PC-3 (cell line): ENCODE data around the gene C8B. TPM values are rescaled to one million over a fixed set of nuclear protein-coding genes. Genes with fewer than 3 reads are reported as not detected.

Experiments used
- ATAC-seq: fragments of 200-7000 bp; cut with Tn5 transposase; 2 replicates; pipeline ENCODE4 v1.9.1; 2020; ENCODE audit warnings: mild to moderate bottlenecking, moderate library complexity
- BruUV-seq: library from RNA; stranded (reverse); fragments of 400-500 nt; replicated peaks from 2 replicates; lab custom pipeline; 2021; lab: Mats Ljungman, UMichigan
- CTCF ChIA-PET: fragments of 300-600 bp; sonication (Branson Sonifier 250); formaldehyde crosslinking; loops from one replicate; lab custom pipeline; 2022; ENCODE audit warnings: antibody characterized with exemption; lab: Charles Lee
- POLR2A ChIA-PET: fragments of 300-600 bp; sonication (Branson Sonifier 250); formaldehyde crosslinking; loops from one replicate; lab custom pipeline; 2022; ENCODE audit warnings: antibody characterized with exemption; ENCODE audit not compliant: unreplicated experiment; lab: Charles Lee
- DNase-seq: peaks from one replicate; pipeline ENCODE4 v3.0.0-alpha.2; 2015
- H2AFZ ChIP-seq: fragments of 300-600 bp; sonication (generic); 2 replicates; pipeline ENCODE4 v1.6.0; 2016; ENCODE audit warnings: antibody characterized with exemption, low read length
- H3F3A ChIP-seq: fragments of 300-600 bp; sonication (generic); one replicate; pipeline ENCODE4 v1.6.0; 2017; ENCODE audit warnings: antibody characterized with exemption, low read length, control low read depth, mild to moderate bottlenecking; ENCODE audit not compliant: unreplicated experiment
- H3K27ac ChIP-seq: fragments of 300-600 bp; sonication (generic); 2 replicates; pipeline ENCODE4 v1.5.1; 2016; ENCODE audit warnings: mild to moderate bottlenecking, low read length
- H3K27me3 ChIP-seq: fragments of 300-600 bp; sonication (generic); 2 replicates; pipeline ENCODE4 v1.6.1; 2016; ENCODE audit warnings: low read length, mixed read lengths
- H3K36me3 ChIP-seq: fragments of 300-600 bp; sonication (generic); 2 replicates; pipeline ENCODE4 v1.6.1; 2016; ENCODE audit warnings: low read depth, mixed run types, low read length, mixed read lengths
- H3K4me1 ChIP-seq: fragments of 300-600 bp; sonication (generic); 2 replicates; pipeline ENCODE4 v1.5.1; 2016; ENCODE audit warnings: low read length; ENCODE audit not compliant: insufficient read depth
- H3K4me2 ChIP-seq: fragments of 300-600 bp; sonication (generic); 2 replicates; pipeline ENCODE4 v1.6.0; 2016; ENCODE audit warnings: low read length
- H3K4me3 ChIP-seq: fragments of 300-600 bp; sonication (generic); 2 replicates; pipeline ENCODE4 v1.5.1; 2016; ENCODE audit warnings: mild to moderate bottlenecking, low read length, mixed read lengths
- H3K79me2 ChIP-seq: fragments of 300-600 bp; sonication (generic); 2 replicates; pipeline ENCODE4 v1.6.1; 2017; ENCODE audit warnings: low read length, mixed read lengths
- H3K9ac ChIP-seq: fragments of 300-600 bp; sonication (generic); 2 replicates; pipeline ENCODE4 v1.6.0; 2016; ENCODE audit warnings: mild to moderate bottlenecking, low read length
- H3K9me2 ChIP-seq: fragments of 300-600 bp; sonication (generic); replicated peaks from 2 replicates; pipeline ENCODE4 v1.6.1; 2016; ENCODE audit warnings: mixed run types, low read length, mixed read lengths
- H3K9me3 ChIP-seq: fragments of 300-600 bp; sonication (generic); 2 replicates; pipeline ENCODE4 v1.6.1; 2016; ENCODE audit warnings: low read length, mixed read lengths
- H4K20me1 ChIP-seq: fragments of 300-600 bp; sonication (generic); 2 replicates; pipeline ENCODE4 v1.6.1; 2016; ENCODE audit warnings: low read length, mixed read lengths
- CTCF ChIP-seq: fragments of 300-600 bp; sonication (generic); conservative IDR thresholded peaks from 2 replicates; pipeline ENCODE4 v1.5.1; 2017; ENCODE audit warnings: antibody characterized with exemption, low read depth, mild to moderate bottlenecking, low read length
- EZH2 ChIP-seq: fragments of 300-600 bp; sonication (generic); IDR thresholded peaks from one replicate; pipeline ENCODE4 v1.6.1; 2017; ENCODE audit warnings: antibody characterized with exemption, mild to moderate bottlenecking, low read length; ENCODE audit not compliant: unreplicated experiment
- EZH2phosphoT487 ChIP-seq: fragments of 300-600 bp; sonication (generic); IDR thresholded peaks from 2 replicates; pipeline ENCODE4 v1.6.1; 2018; ENCODE audit warnings: mild to moderate bottlenecking, antibody characterized with exemption, low read length, borderline replicate concordance
- intact Hi-C: fragments of 100-400 bp; cut with micrococcal nuclease; formaldehyde crosslinking; loops from 2 replicates; pipeline ENCODE4 v1.9.0; 2023
- total RNA-seq: library from RNA; depleted of rRNA; stranded (reverse); fragments of >200 nt; gene quantifications from 2 replicates; pipeline ENCODE4 v1.2.3, GENCODE V29; 2014

The C8B gene
- total RNA-seq, 1 experiment from 2014 or later: not detected

- Histone ChIP-seq H3K27me3 (peaks cover 34% of the 10 kb centered on the region; the same call in 1 of the 2 replicates), H3K27ac (no peak overlapping the region), H3K36me3 (no peaks in the 10 kb centered on the region), H3K4me1 (no peaks in the 10 kb centered on the region), H3K79me2 (no peaks in the 10 kb centered on the region), H3F3A (no peaks in the 10 kb centered on the region), H3K9ac (no peak overlapping the region), H3K9me2 (no peaks in the 10 kb centered on the region), H4K20me1 (no peaks in the 10 kb centered on the region), H2AFZ (no peak overlapping the region), H3K4me2 (no peak overlapping the region), H3K9me3 (no peaks in the 10 kb centered on the region), H3K4me3 (no peak overlapping the region)
- intact Hi-C loops: no loop called here
- ChIA-PET POLR2A (no interaction called here), CTCF (no interaction called here)
- no TSS peak for BruUV-seq
- ATAC-seq (no peak), DNase-seq (no peak)
- no peak for TF ChIP-seq EZH2phosphoT487
Measured at GRCh38 chr1:57012315-57012714, 46.5 kb upstream of the C8B start.

GRCh38 chr1:57010511-57010910 lies 44.7 kb upstream of the C8B start:
- Histone ChIP-seq H4K20me1 (no peaks in the 10 kb centered on the region), H3K4me1 (no peaks in the 10 kb centered on the region), H2AFZ (no peak overlapping the region), H3K9me2 (no peaks in the 10 kb centered on the region), H3K4me2 (no peak overlapping the region), H3K36me3 (no peaks in the 10 kb centered on the region), H3K79me2 (no peaks in the 10 kb centered on the region), H3K4me3 (no peak overlapping the region), H3K9me3 (no peaks in the 10 kb centered on the region), H3K27ac (no peak overlapping the region), H3F3A (no peaks in the 10 kb centered on the region), H3K27me3 (peaks cover 34% of the 10 kb centered on the region; the same call in 1 of the 2 replicates), H3K9ac (no peak overlapping the region)
- DNase-seq (no peak), ATAC-seq (no peak)
- ChIA-PET CTCF (no interaction called here), POLR2A (no interaction called here)
- intact Hi-C loops: no loop called here
- BruUV-seq: no TSS peak
- no peak for TF ChIP-seq EZH2
- TF ChIP-seq EZH2phosphoT487: no peak
- no peak for TF ChIP-seq CTCF

GRCh38 chr1:57007948-57008347 lies 42.1 kb upstream of the C8B start:
- ATAC-seq: no peak
- H4K20me1 ChIP-seq: no peaks in the 10 kb centered on the region
- no peaks in the 10 kb centered on the region for H3K79me2 ChIP-seq
- no peak overlapping the region for H2AFZ ChIP-seq
- H3K9me3 ChIP-seq: no peaks in the 10 kb centered on the region
- H3K9me2 ChIP-seq: no peaks in the 10 kb centered on the region
- H3K27me3 ChIP-seq: peaks cover 46% of the 10 kb centered on the region; the same call in 1 of the 2 replicates
- POLR2A ChIA-PET: no interaction called here
- no peaks in the 10 kb centered on the region for H3F3A ChIP-seq
- no peak overlapping the region for H3K4me2 ChIP-seq
- BruUV-seq: no TSS peak
- CTCF ChIA-PET: no interaction called here
- no peak overlapping the region for H3K9ac ChIP-seq
- H3K4me3 ChIP-seq: no peak overlapping the region
- TF ChIP-seq EZH2 (no peak), CTCF (no peak), EZH2phosphoT487 (no peak)
- intact Hi-C loops: no loop called here
- H3K4me1 ChIP-seq: no peaks in the 10 kb centered on the region
- no peaks in the 10 kb centered on the region for H3K36me3 ChIP-seq
- no peak overlapping the region for H3K27ac ChIP-seq
- DNase-seq: no peak
